22Rv1 (cell line): ENCODE measurements around the gene PFN1.

Experiments used
- H3K27ac ChIP-seq: fragments of 450-650 bp; 2 replicates; pipeline ENCODE4 v1.5.1; 2017
- ZFX ChIP-seq: fragments of 450-650 bp; IDR thresholded peaks from 2 replicates; pipeline ENCODE4 v1.6.1; 2017; ENCODE audit warnings: antibody characterized with exemption, borderline replicate concordance
- TF ChIP-seq, protein P1 (sequence below): fragments of 450-650 bp; IDR thresholded peaks from 2 replicates; pipeline ENCODE4 v1.5.1; 2017; ENCODE audit warnings: mild to moderate bottlenecking

The PFN1 gene

GRCh38 chr17:4966844-4967538 is 18.7 kb upstream of the PFN1 start:
- TF ChIP-seq, protein P1, sequence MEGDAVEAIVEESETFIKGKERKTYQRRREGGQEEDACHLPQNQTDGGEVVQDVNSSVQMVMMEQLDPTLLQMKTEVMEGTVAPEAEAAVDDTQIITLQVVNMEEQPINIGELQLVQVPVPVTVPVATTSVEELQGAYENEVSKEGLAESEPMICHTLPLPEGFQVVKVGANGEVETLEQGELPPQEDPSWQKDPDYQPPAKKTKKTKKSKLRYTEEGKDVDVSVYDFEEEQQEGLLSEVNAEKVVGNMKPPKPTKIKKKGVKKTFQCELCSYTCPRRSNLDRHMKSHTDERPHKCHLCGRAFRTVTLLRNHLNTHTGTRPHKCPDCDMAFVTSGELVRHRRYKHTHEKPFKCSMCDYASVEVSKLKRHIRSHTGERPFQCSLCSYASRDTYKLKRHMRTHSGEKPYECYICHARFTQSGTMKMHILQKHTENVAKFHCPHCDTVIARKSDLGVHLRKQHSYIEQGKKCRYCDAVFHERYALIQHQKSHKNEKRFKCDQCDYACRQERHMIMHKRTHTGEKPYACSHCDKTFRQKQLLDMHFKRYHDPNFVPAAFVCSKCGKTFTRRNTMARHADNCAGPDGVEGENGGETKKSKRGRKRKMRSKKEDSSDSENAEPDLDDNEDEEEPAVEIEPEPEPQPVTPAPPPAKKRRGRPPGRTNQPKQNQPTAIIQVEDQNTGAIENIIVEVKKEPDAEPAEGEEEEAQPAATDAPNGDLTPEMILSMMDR: no peak
- no peak for TF ChIP-seq ZFX
- peak overlapping the region; percentile 96 for H3K27ac ChIP-seq

DNA sequence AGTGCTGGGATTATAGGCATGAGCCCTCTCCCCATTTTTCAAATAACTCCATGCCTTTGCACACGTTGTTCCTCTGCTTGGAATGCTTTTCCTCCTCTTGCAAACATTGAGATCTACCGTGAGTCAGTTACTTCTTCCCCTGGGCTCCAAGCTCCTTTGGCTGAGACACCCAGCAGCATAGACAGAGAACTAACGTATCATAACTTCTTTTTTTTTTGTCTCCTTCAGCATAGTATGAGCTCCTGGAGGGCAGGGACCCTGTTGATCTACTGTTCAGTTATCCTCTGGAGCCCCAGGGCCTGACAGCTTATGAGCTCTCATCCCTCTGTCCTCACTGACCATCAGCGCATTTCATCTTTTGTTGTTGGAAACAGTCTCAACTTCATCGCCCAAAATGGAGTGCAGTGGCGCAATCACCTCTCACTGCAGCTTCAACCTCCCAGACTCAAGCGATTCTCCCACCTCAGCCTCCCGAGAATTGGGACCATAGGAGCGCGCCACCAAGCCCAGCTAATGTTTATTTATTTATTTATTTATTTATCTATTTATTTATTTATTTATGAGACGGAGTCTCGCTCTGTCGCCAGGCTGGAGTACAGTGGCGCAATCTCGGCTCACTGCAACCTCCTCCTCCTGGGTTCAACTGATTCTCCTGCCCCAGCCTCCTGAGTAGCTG is 17.1 kb upstream of the PFN1 start:
- TF ChIP-seq, protein P1: no peak
- no peak for TF ChIP-seq ZFX
- H3K27ac ChIP-seq: peak overlapping the region; percentile 96; the same call in 1 of the 2 replicates

DNA sequence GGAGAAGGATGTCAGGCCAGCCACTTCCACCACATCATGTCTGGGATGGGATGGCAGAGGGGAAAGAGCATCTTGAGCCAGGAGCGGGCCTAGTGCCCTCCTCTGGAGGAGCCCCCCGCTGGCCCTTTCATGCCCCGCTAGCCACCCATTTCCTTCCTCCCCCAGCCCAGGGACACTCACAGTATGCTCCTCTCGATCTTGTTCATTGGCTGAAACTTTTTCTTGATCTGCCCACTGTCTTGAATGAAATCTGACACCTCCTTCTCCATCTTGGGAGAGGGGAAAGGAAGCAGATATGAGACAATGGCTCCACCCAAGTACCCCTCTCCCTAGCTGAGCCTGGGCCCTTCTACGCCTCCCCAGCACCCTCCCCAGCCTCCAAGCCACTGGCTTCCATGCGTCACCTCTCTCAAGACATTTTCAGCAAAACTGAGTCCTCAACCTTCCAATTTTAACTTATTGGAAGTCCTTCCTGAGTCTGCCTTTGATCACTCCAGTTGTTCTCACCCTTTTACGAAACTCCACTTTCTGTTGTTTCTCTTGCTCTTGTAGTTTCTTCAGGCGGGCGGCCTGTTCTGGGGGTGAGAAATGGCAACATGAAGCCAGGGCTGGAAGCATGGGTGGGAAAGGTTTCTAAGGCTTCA is 12.1 kb upstream of the PFN1 start:
- no peak for TF ChIP-seq ZFX
- TF ChIP-seq, protein P1: no peak
- H3K27ac ChIP-seq: peak overlapping the region; percentile 37

GRCh38 chr17:4959261-4959965 is 11.1 kb upstream of the PFN1 start:
- TF ChIP-seq, protein P1: no peak
- no peak for TF ChIP-seq ZFX
- H3K27ac ChIP-seq: no peak overlapping the region

DNA sequence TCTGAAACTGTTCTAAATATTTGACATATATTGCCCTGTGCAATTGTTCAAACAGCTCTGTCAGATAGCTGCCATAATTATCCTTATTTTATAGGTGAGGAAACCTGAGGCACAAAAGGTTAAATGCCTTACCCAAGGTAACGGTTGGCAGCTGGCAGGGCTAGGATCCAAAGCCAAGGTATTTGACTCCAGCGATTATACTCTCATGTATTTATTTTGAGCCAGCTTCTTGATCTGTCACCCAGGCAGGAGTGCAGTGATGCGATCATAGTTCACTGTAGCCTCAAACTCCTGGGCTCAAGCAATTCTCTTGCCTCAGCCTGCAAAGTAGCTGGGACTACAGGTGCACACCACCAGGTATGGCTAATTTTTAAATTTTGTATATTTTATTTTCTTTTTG is 9.8 kb upstream of the PFN1 start:
- H3K27ac ChIP-seq: 0 out of 2 replicates have a peak overlapping the region, but pooled peaks have one; percentile 13
- TF ChIP-seq ZFX: no peak
- TF ChIP-seq, protein P1: no peak

GRCh38 chr17:4956493-4957061 is 8.2 kb upstream of the PFN1 start:
- no peak for TF ChIP-seq ZFX
- TF ChIP-seq, protein P1: peak; percentile 37
- H3K27ac ChIP-seq: no peak overlapping the region
